ENCODE measurements around the gene ACACA. TPM values are rescaled to one million over a fixed set of nuclear protein-coding genes. Genes with fewer than 3 reads are reported as not detected.

Gene ACACA
- total RNA-seq, 4 donors from 2014 or later: 40.5 to 64.1 (median 51.8) TPM

- TF ChIP-seq POLR2AphosphoS5 (IDR thresholded peaks at IDR 0.05) (no peak), POLR2A (IDR thresholded peaks at IDR 0.05) (no peak), CTCF (IDR thresholded peaks at IDR 0.05) (no peak), EP300 (IDR thresholded peaks at IDR 0.05) (no peak)
- Histone ChIP-seq H3K27me3 (no peaks in the 10 kb centered on the region), H3K4me1 (no peaks in the 10 kb centered on the region), H3K9me3 (no peaks in the 10 kb centered on the region), H3K4me3 (no peak overlapping the region), H3K27ac (no peak overlapping the region), H3K36me3 (peaks cover 0 to 79% of the 10 kb centered on the region in 2 donors)
- 88 to 100% methylated on average over 4 of the region's 9 CpGs for WGBS, 2 donors (ENCODE audit: low coverage in 1 of 2)
- ATAC-seq: no peak
Measured at GRCh38 chr17:37098910-37099664, 307.5 kb downstream of the ACACA start.

GRCh38 chr17:37098152-37098551, 308.5 kb downstream of the ACACA start:
- Histone ChIP-seq H3K36me3 (peaks cover 0 to 80% of the 10 kb centered on the region in 2 donors), H3K4me1 (no peaks in the 10 kb centered on the region), H3K27ac (no peak overlapping the region), H3K9me3 (no peaks in the 10 kb centered on the region), H3K27me3 (no peaks in the 10 kb centered on the region), H3K4me3 (no peak overlapping the region)
- no peak for ATAC-seq
- WGBS, 2 donors (ENCODE audit: low coverage in 1 of 2): 87 to 100% methylated on average over 1 to 5 of the region's 5 CpGs
- TF ChIP-seq EP300 (IDR thresholded peaks at IDR 0.05): no peak
- no peak for TF ChIP-seq POLR2A (IDR thresholded peaks at IDR 0.05)
- TF ChIP-seq POLR2AphosphoS5 (IDR thresholded peaks at IDR 0.05): no peak
- no peak for TF ChIP-seq CTCF (IDR thresholded peaks at IDR 0.05)

GRCh38 chr17:37097154-37097553, 309.5 kb downstream of the ACACA start:
- Histone ChIP-seq H3K36me3 (peaks cover 0 to 78% of the 10 kb centered on the region in 2 donors), H3K4me3 (no peak overlapping the region), H3K9me3 (no peaks in the 10 kb centered on the region), H3K4me1 (no peaks in the 10 kb centered on the region), H3K27ac (no peak overlapping the region), H3K27me3 (no peaks in the 10 kb centered on the region)
- TF ChIP-seq POLR2AphosphoS5 (IDR thresholded peaks at IDR 0.05) (no peak), CTCF (IDR thresholded peaks at IDR 0.05) (no peak), POLR2A (IDR thresholded peaks at IDR 0.05) (no peak), EP300 (IDR thresholded peaks at IDR 0.05) (no peak)
- no peak for ATAC-seq
- WGBS, 2 donors (ENCODE audit: low coverage in 1 of 2): 60 to 92% methylated on average over 1 to 2 of the region's 2 CpGs

GRCh38 chr17:37096071-37096470, 310.6 kb downstream of the ACACA start:
- no peak overlapping the region for H3K27ac ChIP-seq
- H3K9me3 ChIP-seq: no peaks in the 10 kb centered on the region
- no peaks in the 10 kb centered on the region for H3K27me3 ChIP-seq
- H3K4me1 ChIP-seq: peaks cover 0 to 7% (median 0%) of the 10 kb centered on the region in 3 donors
- no peak overlapping the region for H3K4me3 ChIP-seq
- 86 to 100% methylated on average over 1 to 2 of the region's 2 CpGs for WGBS, 2 donors (ENCODE audit: low coverage in 1 of 2)
- H3K36me3 ChIP-seq: peaks cover 0 to 67% of the 10 kb centered on the region in 2 donors
- TF ChIP-seq EP300 (IDR thresholded peaks at IDR 0.05) (no peak), CTCF (IDR thresholded peaks at IDR 0.05) (no peak), POLR2A (IDR thresholded peaks at IDR 0.05) (no peak), POLR2AphosphoS5 (IDR thresholded peaks at IDR 0.05) (no peak)
- no peak for ATAC-seq

- Histone ChIP-seq H3K27me3 (no peaks in the 10 kb centered on the region), H3K9me3 (no peaks in the 10 kb centered on the region), H3K4me1 (peaks cover 0 to 16% (median 0%) of the 10 kb centered on the region in 3 donors), H3K36me3 (peaks cover 0 to 61% of the 10 kb centered on the region in 2 donors), H3K27ac (no peak overlapping the region), H3K4me3 (no peak overlapping the region)
- WGBS, 2 donors (ENCODE audit: low coverage in 1 of 2): 84% methylated on average over 1 of the region's 4 CpGs; no CpG with 5 or more reads in 1 of the 2 donors
- TF ChIP-seq POLR2AphosphoS5 (IDR thresholded peaks at IDR 0.05): no peak
- TF ChIP-seq POLR2A (IDR thresholded peaks at IDR 0.05): no peak
- no peak for TF ChIP-seq EP300 (IDR thresholded peaks at IDR 0.05)
- no peak for TF ChIP-seq CTCF (IDR thresholded peaks at IDR 0.05)
- no peak for ATAC-seq
Measured at GRCh38 chr17:37094391-37094790, 312.2 kb downstream of the ACACA start.
